H54 (cell line): ENCODE results near the gene PLEK.
A peak's percentile ranks its signal among the peaks of the same experiment; 100 is the strongest.
"Not testable (repeated sequence)": the region's sequence is repeated elsewhere in the genome, so short reads cannot be mapped to it uniquely, and the experiment has no call there.

ENCODE experiments used
- DNase-seq: peaks from one replicate; pipeline ENCODE4 v3.0.0; 2011; ENCODE audit warnings: low spot score, mixed read lengths; ENCODE audit not compliant: insufficient read length
- FAIRE-seq: peaks from 3 replicates; lab custom pipeline; 2011; peaks lifted over from hg19 to GRCh38; lab: Jason Lieb, UNC
- POLR2A ChIP-seq: IDR thresholded peaks from 2 replicates; pipeline ENCODE4 v1.6.1; 2011; ENCODE audit warnings: low read depth, mild to moderate bottlenecking, low read length

The PLEK gene

DNA sequence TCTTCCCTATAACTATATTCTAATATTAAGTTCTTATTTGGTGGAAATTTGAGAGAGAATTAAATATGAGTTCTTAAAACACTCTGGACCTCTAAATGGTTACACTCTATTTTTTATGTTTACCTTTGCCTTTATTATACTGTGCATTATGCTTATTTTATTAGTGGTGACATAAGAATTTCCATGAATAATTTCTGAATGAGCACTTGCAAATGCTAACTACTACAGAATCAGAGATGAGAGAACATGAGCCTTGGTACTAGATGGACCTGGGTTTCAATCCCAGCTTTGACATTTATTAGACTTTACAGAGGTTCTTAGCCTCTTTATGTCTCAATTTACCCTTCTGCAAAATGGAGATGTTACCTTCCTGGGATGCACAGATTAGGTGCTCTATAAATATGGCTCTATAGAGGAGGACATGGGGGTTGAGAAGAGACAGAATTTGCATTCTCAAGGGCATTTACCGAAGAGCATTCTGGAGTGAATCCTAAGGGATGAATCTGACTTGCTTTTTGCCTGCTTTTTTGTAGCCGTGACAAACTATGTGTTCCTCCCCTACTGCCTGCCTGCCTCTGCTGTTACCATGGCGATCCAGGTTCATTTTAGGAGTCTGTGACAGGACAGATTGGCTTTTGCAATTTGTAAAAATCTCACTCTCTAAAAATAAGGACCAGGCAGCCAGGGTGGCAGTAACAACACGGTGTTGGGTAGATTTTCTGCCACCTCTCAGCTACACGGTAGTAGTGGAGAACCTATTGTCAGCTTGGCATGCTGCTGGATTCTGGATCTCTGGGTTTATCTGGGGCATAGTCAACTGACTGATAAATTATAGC, 24.6 kb upstream of the PLEK start:
- DNase-seq (no peak), FAIRE-seq (no peak)
- no peak for TF ChIP-seq POLR2A

DNA sequence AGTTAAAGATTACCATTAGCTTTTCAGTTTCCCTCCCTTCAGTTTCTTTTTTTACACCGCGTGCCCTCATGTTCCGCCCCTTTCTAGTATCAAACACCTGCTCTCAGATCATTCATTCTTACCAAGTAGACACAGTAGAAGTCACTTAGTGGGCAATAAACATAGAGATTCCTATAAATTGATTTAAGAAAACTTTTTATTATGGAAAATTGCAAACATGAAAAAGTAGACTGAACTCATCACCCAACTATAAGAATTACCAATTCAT, 24.1 kb upstream of the PLEK start:
- DNase-seq, result no peak
- no peak for FAIRE-seq
- no peak for TF ChIP-seq POLR2A

DNA sequence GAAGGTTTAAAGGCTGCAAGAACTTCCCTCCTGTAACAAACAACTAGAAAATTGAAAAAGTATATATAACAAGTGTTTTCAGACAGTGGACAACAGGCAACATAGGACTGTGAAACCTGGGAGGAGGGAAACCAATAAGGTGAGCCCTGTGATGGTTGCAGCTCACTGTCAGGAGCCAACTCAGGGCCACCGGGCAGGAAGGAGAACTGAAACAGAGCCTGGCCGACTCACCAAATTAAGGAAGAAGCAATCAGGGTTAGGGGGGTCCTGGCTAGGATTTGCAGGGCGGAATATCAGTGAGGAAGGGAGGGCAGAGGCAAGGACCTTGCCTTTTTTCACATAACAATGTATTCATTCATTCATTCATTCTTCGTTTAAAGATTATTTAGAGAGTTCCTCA, 23.5 kb upstream of the PLEK start:
- DNase-seq (no peak), FAIRE-seq (no peak)
- no peak for TF ChIP-seq POLR2A

DNA sequence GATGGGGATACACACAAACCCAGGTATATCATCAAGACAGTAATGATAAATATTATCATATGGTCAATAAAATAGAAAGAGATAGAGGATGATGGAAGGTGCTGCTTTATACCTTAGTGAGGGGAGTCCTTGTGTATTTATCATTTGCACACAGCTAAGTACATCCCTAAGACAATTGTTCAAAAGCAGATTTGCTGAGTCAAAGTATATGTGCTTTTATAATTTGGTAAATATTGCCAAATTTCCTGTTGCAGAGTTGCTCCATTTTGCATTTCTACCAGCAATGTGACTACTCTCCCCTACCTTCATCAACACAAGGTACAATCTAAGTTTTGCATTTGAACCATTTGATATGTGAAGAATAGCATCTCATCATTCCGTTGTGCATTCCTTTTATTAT, 22.6 kb upstream of the PLEK start:
- no peak for FAIRE-seq
- TF ChIP-seq POLR2A, result no peak
- no peak for DNase-seq

DNA sequence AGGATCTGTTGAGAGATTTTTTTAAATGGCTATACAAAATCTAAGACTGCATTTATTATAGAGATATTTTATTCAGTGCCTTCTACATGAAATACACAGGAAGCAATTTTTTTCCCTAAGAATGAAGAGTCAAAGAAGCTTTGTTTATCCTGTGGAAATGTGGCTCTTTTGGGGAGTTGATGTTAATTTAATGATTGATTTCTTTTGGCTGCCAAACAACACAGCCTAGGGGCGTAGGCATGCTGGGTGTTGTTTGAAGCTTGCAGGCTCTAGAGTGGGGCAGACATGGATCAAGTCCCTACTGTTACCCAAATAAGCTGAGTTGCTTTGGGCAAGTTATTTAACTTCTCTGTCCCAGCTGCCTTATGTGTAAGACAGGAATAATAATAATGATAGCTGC, 21.1 kb upstream of the PLEK start:
- DNase-seq (no peak), FAIRE-seq (no peak)
- TF ChIP-seq POLR2A, result no peak

DNA sequence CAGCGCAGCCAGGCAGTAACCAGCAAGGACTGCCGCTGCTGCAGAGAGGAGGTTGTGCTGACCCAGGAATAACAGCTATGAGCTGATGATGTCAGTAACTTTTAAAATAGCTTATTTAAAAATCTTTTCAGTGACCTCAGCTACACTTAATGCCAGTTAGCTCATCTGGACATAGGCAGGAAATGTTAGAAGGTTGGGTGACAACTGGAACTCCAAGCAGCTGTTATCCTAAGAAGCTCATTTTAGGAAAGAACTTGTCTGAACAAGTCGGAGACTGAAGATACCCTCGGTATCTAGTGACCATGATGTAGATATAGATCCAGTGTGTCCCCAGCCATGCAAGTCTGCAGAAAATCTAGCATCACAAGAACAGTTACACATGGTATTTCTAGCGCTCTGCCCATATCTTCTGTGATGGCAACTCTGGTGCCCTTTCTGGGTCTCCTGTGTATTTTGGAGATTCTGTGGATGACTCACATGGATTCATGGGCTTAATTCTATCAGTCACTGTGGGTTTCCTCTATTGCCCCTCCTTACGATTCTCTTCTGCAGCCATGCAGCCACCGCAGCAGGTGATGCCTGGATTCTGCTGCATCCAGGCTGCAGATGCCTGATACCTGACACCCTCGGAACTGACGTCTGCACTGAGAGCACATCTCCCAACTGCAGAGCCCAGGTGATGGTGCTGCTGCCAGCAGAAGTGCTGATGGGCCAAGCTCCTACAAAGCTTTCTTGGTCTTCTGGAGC, 19.8 kb upstream of the PLEK start:
- no peak for TF ChIP-seq POLR2A
- DNase-seq (no peak), FAIRE-seq (no peak)

DNA sequence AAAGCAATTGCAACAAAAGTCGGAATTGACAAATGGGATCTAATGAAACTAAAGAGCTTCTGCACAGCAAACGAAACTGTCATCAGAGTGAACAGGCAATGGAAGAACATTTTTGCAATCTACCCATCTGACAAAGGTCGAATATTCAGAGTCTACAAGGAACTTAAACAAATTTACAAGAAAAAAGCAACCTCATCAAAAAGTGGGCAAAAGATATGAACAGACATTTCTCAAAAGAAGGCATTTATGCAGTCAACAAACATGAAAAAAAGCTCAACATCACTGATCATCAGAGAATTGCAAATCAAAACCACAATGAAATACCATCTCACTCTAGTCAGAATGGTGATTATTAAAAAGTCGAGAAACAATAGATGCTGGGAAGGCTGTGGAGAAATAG, 16.0 kb upstream of the PLEK start:
- DNase-seq, FAIRE-seq: not testable (repeated sequence)

DNA sequence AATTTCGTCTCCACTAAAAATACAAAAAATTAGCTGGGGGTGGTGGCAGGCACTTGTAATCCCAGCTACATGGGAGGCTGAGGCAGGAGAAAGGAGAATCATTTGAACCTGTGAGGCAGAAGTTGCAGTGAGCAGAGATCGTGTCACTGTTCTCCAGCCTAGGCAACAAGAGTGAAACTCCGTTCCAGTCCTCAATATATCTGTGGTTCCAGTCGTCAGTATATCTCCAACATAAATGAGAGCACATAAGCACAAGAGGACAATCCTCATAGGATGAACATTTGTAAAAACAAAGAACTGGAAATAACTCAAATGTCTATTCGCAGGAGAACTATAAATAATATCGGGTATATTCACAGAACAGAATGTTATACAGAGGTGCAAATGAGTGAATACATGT, 13.1 kb upstream of the PLEK start:
- no peak for FAIRE-seq
- DNase-seq, result no peak
- TF ChIP-seq POLR2A, result no peak

DNA sequence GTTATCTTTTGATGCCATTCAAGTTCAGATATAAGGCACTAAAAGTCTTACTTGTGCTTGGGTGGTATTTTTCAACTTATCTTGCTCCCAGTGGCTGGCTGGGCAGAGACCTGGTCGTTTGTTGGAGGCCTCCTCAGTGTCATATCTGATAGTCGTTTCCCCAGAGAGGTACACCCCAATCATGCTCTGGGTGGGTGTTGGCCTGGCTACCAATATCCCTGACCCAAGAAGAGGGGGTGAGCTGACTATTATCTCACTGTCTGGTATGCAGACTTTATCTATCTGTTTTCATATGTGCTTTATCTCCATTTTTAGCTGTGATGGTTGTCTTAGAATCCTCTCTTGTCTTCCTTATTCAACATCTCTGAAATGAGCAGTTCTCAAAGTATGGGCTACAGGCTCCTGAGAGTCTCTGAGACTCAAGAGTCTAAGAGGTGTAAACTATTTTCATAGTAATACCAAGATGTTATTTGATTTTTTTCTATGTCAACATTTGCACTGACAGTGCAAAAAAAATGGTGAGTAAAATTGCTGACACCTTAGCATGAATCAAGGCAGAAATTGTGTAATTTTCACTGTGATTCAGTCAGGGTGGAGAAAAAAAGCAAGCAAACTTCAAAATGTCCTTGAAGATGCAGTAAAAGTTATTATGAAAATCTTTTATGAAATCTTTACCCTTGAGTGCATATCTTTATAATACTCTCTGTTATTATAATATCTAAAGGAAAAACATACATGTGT, 12.3 kb upstream of the PLEK start:
- no peak for DNase-seq
- no peak for TF ChIP-seq POLR2A
- FAIRE-seq, result no peak

DNA sequence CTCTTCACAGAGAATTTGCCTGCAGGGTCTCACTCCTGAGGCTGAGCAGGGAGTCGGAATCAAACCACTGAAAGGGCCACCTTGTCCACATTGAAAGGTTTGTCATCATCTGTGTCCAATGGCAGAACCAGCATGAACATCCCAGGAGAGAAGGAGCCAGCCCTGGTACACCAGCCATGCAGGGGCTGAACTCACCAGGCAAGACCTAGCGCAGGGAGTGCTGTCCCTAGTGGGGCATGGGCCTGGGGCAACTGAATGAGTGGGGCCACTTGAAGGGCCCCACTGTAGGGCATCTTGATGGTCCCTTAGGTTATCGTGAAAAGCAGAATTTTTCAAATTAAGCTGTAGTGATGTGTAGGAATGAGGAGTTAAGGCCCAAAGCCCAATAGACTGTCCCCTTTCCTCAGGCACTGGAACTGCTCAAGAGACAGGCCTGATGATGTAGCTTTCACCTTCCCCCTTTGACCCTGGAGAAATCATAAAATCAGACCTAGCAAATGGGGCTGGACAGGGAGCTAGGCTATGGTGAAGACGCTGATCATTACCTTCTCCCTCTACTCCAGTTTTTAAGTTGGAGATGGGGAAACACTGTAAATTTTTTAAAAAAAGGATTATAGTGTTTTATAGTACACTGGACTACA, 8.4 kb upstream of the PLEK start:
- DNase-seq (no peak), FAIRE-seq (no peak)
- TF ChIP-seq POLR2A, result no peak

DNA sequence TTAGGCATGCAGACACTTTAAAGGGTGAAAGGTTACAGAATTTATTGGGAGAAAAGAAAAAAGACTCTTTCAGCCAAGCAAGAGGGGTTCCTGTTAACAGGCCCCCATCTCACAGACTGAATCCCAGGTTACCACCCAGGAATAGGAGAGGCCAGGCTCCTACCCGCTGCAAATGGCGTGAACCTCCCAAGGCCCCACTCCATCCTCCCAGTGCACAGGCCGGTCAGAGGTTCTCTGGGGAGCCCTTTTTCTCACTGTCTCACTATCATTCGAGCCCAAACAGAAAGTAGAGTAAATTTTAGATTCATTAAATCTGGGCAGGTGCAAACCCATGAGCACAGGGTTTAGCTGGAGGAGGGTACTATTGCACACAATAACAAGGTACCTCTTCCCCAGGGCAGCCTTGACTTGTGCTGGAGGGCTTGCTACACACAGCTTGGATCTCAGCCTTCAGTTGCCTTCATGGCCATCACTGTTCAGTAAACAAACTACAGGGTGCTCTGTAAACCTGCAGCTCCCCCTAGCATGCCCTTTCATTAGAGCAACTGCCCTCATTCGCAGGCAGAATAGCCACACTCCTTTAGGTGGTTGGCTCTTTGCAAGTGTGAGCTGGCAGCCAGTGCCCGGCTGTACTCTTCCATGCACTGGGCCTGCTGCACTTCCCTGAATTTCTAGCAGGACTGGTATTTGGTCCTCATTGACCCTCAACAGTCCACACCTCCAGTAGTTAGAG, 7.3 kb upstream of the PLEK start:
- FAIRE-seq (peak; percentile 79), DNase-seq (peak; percentile 36)
- no peak for TF ChIP-seq POLR2A

DNA sequence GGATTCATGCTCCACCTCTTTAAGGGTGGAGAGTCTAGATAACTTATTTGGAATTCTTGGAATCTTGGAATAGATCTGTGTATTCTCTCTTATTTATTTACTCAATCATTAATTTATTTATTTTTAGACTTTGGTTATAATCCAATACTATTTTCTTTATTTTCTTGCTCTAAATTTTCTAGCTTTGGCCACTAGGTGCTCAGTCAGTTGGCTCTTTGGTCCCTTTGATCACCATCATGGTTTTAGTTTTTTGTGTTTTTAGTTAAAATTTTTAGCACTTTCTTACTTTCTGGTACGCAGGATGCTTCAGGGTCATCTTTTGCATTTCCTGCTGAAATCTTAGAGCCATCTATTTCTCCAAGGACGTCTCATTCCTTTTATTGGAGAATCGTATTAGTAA, 5.2 kb upstream of the PLEK start:
- FAIRE-seq (no peak), DNase-seq (no peak)
- no peak for TF ChIP-seq POLR2A

DNA sequence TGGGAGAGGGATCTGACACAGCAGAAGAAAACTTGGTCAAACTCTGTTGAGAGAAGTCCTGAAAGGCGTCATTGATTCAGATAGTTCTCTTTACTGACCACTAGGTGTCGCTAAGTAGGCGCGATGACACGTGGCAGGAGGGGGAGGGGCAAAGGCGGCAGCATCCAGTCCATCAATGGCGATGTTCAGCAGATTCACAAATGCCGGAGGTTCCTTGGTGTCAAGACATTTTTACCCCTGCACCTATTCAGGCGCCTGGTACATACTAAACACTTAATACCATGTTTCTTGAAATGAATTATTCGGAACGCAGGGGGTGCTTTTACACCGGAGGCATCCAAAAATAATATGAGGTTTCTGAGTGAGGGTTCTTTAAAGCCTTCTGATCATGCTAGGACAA, 3.0 kb upstream of the PLEK start:
- TF ChIP-seq POLR2A, result no peak
- peak; percentile 64 for FAIRE-seq

More for the DNA sequence above, 3.0 kb upstream of the PLEK start:
- peak; percentile 33 for DNase-seq
